ENCODE results near the gene ANKK1. TPM values are rescaled to one million over a fixed set of nuclear protein-coding genes. Genes with fewer than 3 reads are reported as not detected.

The ANKK1 gene
- total RNA-seq, 6 donors from 2014 or later, result 0.14 to 4.4 (median 2.2) TPM

DNA sequence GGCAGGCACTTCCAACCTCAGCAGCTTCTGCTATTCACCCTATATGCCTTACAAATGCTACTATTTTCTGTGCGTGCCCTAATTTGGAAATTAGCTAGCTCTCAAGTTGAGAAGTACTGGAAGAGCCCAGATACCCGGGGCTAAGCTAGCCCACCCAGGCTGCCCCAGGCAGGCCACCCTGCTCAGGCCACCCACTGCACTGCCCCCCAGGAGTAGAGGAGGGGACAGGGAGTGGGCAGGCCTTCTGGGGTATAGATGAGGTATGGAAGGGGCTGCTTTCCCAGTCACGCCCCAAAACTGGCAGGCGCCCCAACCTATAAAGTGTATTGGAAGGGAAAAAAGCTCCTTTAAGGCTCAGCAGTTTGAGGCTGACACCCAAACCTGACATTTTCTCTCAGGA, 44.2 kb downstream of the ANKK1 start:
- no peaks in the 10 kb centered on the region for H3K4me1 ChIP-seq
- ATAC-seq (ENCODE audit: low FRiP score in 2 of 2), result no peak
- H3K9me3 ChIP-seq, result no peaks in the 10 kb centered on the region
- no peaks in the 10 kb centered on the region for H3K36me3 ChIP-seq
- WGBS, 2 donors, result 85 to 100% methylated on average over 4 of the region's 4 CpGs
- DNase-seq, result no peak
- H3K27ac ChIP-seq, result no peak overlapping the region
- H3K27me3 ChIP-seq, result no peaks in the 10 kb centered on the region
- TF ChIP-seq POLR2A (IDR thresholded peaks at IDR 0.05) (no peak), POLR2AphosphoS5 (IDR thresholded peaks at IDR 0.05) (no peak), EP300 (IDR thresholded peaks at IDR 0.05) (no peak)
- TF ChIP-seq, protein P1, sequence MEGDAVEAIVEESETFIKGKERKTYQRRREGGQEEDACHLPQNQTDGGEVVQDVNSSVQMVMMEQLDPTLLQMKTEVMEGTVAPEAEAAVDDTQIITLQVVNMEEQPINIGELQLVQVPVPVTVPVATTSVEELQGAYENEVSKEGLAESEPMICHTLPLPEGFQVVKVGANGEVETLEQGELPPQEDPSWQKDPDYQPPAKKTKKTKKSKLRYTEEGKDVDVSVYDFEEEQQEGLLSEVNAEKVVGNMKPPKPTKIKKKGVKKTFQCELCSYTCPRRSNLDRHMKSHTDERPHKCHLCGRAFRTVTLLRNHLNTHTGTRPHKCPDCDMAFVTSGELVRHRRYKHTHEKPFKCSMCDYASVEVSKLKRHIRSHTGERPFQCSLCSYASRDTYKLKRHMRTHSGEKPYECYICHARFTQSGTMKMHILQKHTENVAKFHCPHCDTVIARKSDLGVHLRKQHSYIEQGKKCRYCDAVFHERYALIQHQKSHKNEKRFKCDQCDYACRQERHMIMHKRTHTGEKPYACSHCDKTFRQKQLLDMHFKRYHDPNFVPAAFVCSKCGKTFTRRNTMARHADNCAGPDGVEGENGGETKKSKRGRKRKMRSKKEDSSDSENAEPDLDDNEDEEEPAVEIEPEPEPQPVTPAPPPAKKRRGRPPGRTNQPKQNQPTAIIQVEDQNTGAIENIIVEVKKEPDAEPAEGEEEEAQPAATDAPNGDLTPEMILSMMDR (IDR thresholded peaks at IDR 0.05), result no peak
- no peak overlapping the region for H3K4me3 ChIP-seq

- ATAC-seq (ENCODE audit: low FRiP score in 2 of 2) (no peak), DNase-seq (no peak)
- H3K27me3 ChIP-seq, result no peaks in the 10 kb centered on the region
- H3K9me3 ChIP-seq, result no peaks in the 10 kb centered on the region
- TF ChIP-seq POLR2A (IDR thresholded peaks at IDR 0.05) (no peak), EP300 (IDR thresholded peaks at IDR 0.05) (no peak), POLR2AphosphoS5 (IDR thresholded peaks at IDR 0.05) (no peak)
- TF ChIP-seq, protein P1 (IDR thresholded peaks at IDR 0.05), result no peak
- no peak overlapping the region for H3K4me3 ChIP-seq
- no peaks in the 10 kb centered on the region for H3K36me3 ChIP-seq
- 75 to 79% methylated on average over 7 to 8 of the region's 8 CpGs for WGBS, 2 donors
- H3K27ac ChIP-seq, result no peak overlapping the region
- peaks cover 0 to 3% (median 0%) of the 10 kb centered on the region in 4 donors for H3K4me1 ChIP-seq
Measured at GRCh38 chr11:113435190-113435968, 47.8 kb downstream of the ANKK1 start.

DNA sequence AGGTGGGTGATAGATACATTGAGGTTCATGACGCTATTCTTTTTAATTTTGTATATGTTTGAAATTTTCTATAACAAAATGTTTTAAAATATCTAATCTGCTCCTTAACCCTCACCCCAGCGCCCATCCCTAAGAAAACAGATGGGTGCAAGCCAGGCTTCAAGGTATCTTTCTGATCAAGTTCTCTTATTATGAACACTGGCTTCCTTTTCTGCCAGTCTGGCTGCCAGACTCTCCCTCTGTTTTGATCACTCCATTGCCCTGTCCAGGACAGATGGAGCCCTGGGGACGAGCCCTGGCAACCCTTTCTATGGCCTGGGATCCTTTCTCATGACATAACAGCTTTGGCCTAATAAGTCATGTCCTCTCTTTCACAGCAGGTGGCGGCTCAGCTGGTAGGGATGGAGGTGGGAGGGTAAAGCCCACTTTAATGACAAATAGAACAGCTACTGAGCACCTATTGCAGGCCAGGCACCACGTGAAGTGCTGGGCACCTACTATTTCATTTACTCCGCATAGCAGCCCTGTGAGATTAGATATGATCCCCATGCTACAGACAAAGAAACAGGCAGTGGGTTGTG, 49.2 kb downstream of the ANKK1 start:
- Histone ChIP-seq H3K4me1 (peaks cover 0 to 3% (median 0%) of the 10 kb centered on the region in 4 donors), H3K9me3 (no peaks in the 10 kb centered on the region), H3K27me3 (no peaks in the 10 kb centered on the region), H3K27ac (no peak overlapping the region), H3K36me3 (no peaks in the 10 kb centered on the region), H3K4me3 (no peak overlapping the region)
- ATAC-seq (ENCODE audit: low FRiP score in 2 of 2), result no peak
- TF ChIP-seq POLR2AphosphoS5 (IDR thresholded peaks at IDR 0.05) (no peak), POLR2A (IDR thresholded peaks at IDR 0.05) (no peak), EP300 (IDR thresholded peaks at IDR 0.05) (no peak)
- TF ChIP-seq, protein P1 (IDR thresholded peaks at IDR 0.05), result no peak
- whole genome bisulfite sequencing, 2 donors, result 66 to 70% methylated on average over 6 of the region's 6 CpGs
- DNase-seq, result no peak

- Histone ChIP-seq H3K27ac (no peak overlapping the region), H3K4me1 (peaks cover 0 to 3% (median 0%) of the 10 kb centered on the region in 4 donors), H3K36me3 (no peaks in the 10 kb centered on the region), H3K9me3 (no peaks in the 10 kb centered on the region), H3K4me3 (no peak overlapping the region), H3K27me3 (no peaks in the 10 kb centered on the region)
- ATAC-seq (ENCODE audit: low FRiP score in 2 of 2) (no peak), DNase-seq (no peak)
- 80 to 90% methylated on average over 2 of the region's 2 CpGs for WGBS, 2 donors
- TF ChIP-seq POLR2A (IDR thresholded peaks at IDR 0.05) (no peak), POLR2AphosphoS5 (IDR thresholded peaks at IDR 0.05) (no peak), EP300 (IDR thresholded peaks at IDR 0.05) (no peak)
- TF ChIP-seq, protein P1 (IDR thresholded peaks at IDR 0.05), result no peak
Measured at GRCh38 chr11:113440816-113441215, 53.2 kb downstream of the ANKK1 start.
